PC-3 (cell line): ENCODE measurements around the gene QARS1.

Experiments used
- CTCF ChIP-seq: fragments of 300-600 bp; sonication (generic); conservative IDR thresholded peaks from 2 replicates; pipeline ENCODE4 v1.5.1; 2017; ENCODE audit warnings: antibody characterized with exemption, low read depth, mild to moderate bottlenecking, low read length
- EZH2phosphoT487 ChIP-seq: fragments of 300-600 bp; sonication (generic); IDR thresholded peaks from 2 replicates; pipeline ENCODE4 v1.6.1; 2018; ENCODE audit warnings: mild to moderate bottlenecking, antibody characterized with exemption, low read length, borderline replicate concordance

- no peak for TF ChIP-seq CTCF
- no peak for TF ChIP-seq EZH2phosphoT487
Measured at GRCh38 chr3:49122022-49122421, 17.5 kb upstream of the QARS1 start.
